Activated CD8-positive, alpha-beta memory T cell treated with anti-CD3 and anti-CD28 coated beads, Interleukin-2, amount 50 U/mL, for 4 hours (primary cell): ENCODE results near the gene POLR3H.
A peak's percentile ranks its signal among the peaks of the same experiment; 100 is the strongest.
"Not testable (repeated sequence)": the region's sequence is repeated elsewhere in the genome, so short reads cannot be mapped to it uniquely, and the experiment has no call there.

Source experiments
- DNase-seq: peaks from one replicate; pipeline ENCODE4 v3.0.0-alpha.2; 2020

Gene POLR3H

GRCh38 chr22:41543854-41544670 lies at the start of gene POLR3H:
TSS of gene POLR3H (minus strand) at chr22:41544470. CDS start at chr22:41544101, 369 bp downstream.
- DNase-seq: peak; percentile 98

GRCh38 chr22:41593336-41593960 lies 49.2 kb upstream of the POLR3H start:
- not testable (repeated sequence) for DNase-seq

GRCh38 chr22:41589391-41590241 lies 45.3 kb upstream of the POLR3H start, which contains the start of gene PMM1:
TSS of gene PMM1 (minus strand) at chr22:41589840. CDS start at chr22:41589805, 35 bp downstream.
- DNase-seq: peak; percentile 100

GRCh38 chr22:41587347-41587723 lies 43.1 kb upstream of the POLR3H start:
- DNase-seq: no peak

- no peak for DNase-seq
Observed at GRCh38 chr22:41585898-41586297, 41.6 kb upstream of the POLR3H start.

GRCh38 chr22:41584881-41585280 lies 40.6 kb upstream of the POLR3H start:
- DNase-seq: no peak

GRCh38 chr22:41582694-41583093 lies 38.4 kb upstream of the POLR3H start:
- no peak for DNase-seq

- DNase-seq: no peak
Observed at GRCh38 chr22:41579997-41580355, 35.7 kb upstream of the POLR3H start.

- DNase-seq: no peak
Observed at GRCh38 chr22:41579297-41579996, 35.2 kb upstream of the POLR3H start.

- no peak for DNase-seq
Observed at GRCh38 chr22:41578818-41579217, 34.5 kb upstream of the POLR3H start.

GRCh38 chr22:41578114-41578513 lies 33.8 kb upstream of the POLR3H start:
- no peak for DNase-seq

GRCh38 chr22:41576877-41577276 lies 32.6 kb upstream of the POLR3H start:
- no peak for DNase-seq

GRCh38 chr22:41575533-41575932 lies 31.3 kb upstream of the POLR3H start:
- no peak for DNase-seq

GRCh38 chr22:41574847-41575381 lies 30.6 kb upstream of the POLR3H start:
- DNase-seq: no peak

GRCh38 chr22:41573677-41574076 lies 29.4 kb upstream of the POLR3H start:
- DNase-seq: no peak

- DNase-seq: not testable (repeated sequence)
Observed at GRCh38 chr22:41572305-41572704, 28.0 kb upstream of the POLR3H start.

- DNase-seq: no peak
Observed at GRCh38 chr22:41571786-41572185, 27.5 kb upstream of the POLR3H start.

- DNase-seq: no peak
Observed at GRCh38 chr22:41570221-41570620, 26.0 kb upstream of the POLR3H start.

GRCh38 chr22:41568811-41569210 lies 24.5 kb upstream of the POLR3H start:
- DNase-seq: no peak

GRCh38 chr22:41567512-41567768 lies 23.2 kb upstream of the POLR3H start:
- no peak for DNase-seq

- no peak for DNase-seq
Observed at GRCh38 chr22:41565403-41566054, 21.3 kb upstream of the POLR3H start.

GRCh38 chr22:41564563-41564962 lies 20.3 kb upstream of the POLR3H start:
- no peak for DNase-seq
